Posterior cingulate gyrus (tissue), 11 donors: ENCODE data around the gene FGD4.

Experiments
- DNase-seq, 10 donors: peaks; one replicate each; pipeline versions ENCODE4 v3.0.0 to v3.0.0-alpha.2; 2020 to 2021; ENCODE audit warnings: mixed read lengths in 3 of 10
- intact Hi-C: fragments of 100-400 bp; cut with DNase I; formaldehyde crosslinking; loops from one replicate; pipeline ENCODE4 v1.15.1; 2023

The FGD4 gene

DNA sequence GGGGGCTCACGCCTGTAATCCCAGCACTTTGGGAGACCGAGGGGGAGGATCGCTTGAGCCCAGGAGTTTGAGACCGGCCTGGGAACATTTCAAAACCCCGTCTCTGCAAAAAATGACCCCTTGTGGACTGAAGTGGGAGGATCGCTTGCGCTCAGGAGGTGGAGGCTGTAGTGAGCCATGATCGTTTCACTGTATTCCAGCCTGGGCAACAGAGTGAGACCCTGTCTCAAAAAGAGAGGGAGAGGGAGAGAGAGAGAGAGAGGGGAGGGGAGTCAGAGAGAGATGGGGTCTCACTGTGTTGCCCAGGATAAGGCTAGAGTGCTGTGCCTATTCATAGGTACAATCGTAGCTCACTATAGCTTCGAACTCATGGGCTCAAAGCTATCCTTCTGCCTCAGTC, 2.8 kb downstream of the FGD4 start:
- DNase-seq = no peak
- intact Hi-C loops = no loop called here

DNA sequence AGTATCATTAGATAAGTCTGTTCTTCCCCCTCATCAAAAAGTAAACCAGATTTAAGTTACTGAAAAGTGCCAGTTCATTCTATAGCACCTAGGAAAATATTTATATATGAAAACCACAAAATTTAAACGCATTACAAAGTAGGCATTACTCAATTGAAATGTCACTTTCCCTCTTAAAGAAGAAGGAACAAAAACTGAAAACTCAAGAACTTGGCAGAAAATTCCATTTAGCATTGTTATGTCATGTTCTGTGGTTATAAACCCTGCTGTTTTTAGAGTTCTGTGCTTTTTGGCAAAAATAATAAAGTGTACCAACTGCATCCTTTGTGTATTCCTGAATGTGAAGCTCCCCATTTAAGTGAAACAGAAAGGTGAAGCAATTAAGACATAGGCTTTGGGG, 3.6 kb downstream of the FGD4 start:
- intact Hi-C loops = no loop called here
- DNase-seq = no peak

DNA sequence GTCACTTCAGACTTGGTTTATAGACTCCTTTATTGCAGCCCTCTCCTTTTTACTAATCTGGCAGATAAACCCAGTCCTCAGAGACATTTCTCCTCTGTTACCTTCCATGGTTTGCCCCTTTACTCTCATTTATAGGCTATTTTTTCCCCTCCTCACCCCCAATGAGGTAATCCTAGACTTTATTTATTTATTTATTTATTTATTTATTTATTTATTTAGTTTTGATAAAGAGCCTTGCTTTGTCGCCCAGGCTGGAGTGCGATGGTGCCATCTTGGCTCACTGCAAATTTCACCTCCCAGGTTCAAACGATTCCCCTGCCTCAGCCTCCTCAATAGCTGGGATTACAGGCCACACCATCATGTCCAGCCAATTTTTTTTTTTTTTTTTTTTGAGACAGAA, 8.4 kb downstream of the FGD4 start:
- intact Hi-C loops = no loop called here
- DNase-seq = no peak

DNA sequence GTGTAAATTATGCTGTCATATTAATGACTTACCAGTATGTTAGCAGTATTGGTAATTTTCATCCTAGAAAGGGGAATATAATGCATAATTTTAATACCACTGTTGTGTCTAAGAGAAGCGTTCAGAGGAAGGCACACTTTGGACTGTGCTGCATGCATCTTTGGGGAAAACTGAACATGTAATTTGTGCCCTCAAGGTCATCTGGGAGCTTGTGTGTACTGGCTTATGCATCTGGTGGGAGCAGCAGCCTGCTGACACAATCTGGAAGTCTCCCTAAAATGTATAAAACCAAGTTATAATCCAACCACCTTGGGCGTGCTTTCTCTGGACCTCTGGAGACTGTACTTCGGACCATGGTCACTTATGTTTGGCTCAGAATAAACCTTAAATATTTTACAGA, 14.1 kb downstream of the FGD4 start:
- intact Hi-C loops = no loop called here
- DNase-seq = no peak

DNA sequence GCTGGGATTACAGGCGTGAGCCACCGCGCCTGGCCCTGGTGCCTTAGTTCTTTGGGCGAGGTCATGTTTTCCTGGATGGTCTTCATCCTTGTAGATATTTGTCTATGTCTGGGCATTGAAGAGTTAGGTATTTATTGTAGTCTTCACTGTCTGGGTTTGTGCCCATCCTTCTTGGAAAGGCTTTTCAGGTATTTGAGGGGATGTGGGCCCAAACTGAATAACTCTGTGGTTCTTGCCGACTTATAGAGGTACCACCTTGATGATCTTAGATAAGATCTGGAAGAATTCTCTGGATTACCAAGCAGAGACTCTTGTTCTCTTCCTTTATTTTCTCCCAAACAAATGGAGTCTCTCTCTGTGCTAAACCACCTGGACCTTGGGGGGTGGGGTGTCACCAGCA, 18.9 kb downstream of the FGD4 start:
- intact Hi-C loops = no loop called here
- DNase-seq = no peak

DNA sequence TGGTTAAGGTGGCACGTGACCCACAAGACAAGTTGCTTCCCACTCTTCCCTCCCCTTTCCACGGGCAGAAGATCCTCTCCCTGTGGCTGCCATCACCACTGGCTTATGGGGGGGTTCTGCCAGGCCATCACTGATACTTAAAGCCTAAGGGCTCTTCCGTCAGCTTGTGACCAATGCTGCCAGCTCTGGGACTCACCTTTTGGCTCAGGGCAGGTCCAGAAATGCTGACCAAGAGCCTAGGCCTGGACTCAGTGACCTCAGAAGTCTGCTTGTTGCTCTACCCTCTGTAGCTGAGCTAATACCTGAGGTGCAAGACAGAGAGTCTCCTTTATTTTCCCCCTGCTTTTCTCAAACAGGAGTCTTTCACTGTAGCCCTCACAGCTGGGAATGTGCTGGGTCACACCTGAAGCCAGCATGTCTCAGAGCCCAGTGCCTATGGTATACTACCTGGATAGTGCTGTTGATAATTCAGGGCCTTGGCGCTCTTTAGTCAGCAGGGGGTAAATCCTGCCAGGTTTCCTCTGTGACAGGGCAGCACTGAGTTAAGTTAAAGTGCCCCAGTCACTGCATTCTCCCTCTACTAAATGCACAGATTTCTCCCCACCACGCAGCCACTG, 19.7 kb downstream of the FGD4 start:
- intact Hi-C loops = no loop called here
- no peak for DNase-seq

DNA sequence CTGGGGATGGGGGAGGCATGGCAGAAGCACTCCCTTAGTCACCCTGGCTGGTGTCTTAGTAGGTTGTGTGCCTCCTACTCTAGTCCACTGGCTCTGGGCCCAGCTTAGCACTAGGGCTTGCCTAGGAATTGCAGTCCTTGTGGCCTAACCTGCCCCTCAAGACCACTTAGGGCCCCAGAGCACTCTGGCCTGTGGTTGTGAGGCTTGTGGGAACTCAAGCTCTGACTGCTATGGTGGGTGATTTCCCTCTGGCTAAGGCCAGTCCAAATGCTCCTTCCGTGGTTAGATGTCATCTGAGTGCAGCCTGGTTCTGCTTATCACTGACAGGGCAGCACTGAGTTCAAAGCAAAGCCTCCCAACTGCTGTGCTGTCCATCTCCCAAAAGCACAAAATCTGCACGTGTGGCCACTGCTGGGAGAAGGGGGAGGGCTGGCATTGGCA, 20.2 kb downstream of the FGD4 start:
- DNase-seq = no peak
- intact Hi-C loops = no loop called here

- intact Hi-C loops = no loop called here
- DNase-seq = no peak
These were observed 21.0 kb downstream of the FGD4 start for GRCh38 chr12:32420356-32420755.

DNA sequence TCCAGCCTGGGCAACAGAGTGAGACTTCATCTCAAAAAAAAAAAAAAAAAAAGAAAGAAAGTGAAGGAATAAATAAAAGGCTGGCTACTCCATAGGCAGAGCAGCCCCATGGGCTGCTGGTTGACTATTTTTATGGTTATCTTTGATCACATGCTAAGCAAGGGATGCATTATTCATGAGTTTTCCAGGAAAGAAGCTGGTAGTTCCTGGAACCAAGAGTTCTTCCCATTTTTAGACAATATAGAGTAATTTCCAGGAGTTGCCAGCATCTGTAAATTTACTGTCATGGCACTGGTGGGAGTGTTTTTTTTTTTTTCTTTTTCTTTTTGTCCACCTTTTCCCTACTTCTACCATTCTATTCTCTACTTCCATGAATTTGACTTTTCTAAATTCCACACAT, 24.2 kb downstream of the FGD4 start:
- intact Hi-C loops = no loop called here
- DNase-seq = no peak

- intact Hi-C loops = no loop called here
These were observed 31.7 kb downstream of the FGD4 start for GRCh38 chr12:32431025-32431424.

GRCh38 chr12:32435921-32436705, 36.8 kb downstream of the FGD4 start:
- intact Hi-C loops = no loop called here
- no peak for DNase-seq

More at GRCh38 chr12:32431025-32431424, 31.7 kb downstream of the FGD4 start:
- no peak for DNase-seq

GRCh38 chr12:32437095-32437515, 37.7 kb downstream of the FGD4 start:
- intact Hi-C loops = no loop called here
- no peak for DNase-seq

DNA sequence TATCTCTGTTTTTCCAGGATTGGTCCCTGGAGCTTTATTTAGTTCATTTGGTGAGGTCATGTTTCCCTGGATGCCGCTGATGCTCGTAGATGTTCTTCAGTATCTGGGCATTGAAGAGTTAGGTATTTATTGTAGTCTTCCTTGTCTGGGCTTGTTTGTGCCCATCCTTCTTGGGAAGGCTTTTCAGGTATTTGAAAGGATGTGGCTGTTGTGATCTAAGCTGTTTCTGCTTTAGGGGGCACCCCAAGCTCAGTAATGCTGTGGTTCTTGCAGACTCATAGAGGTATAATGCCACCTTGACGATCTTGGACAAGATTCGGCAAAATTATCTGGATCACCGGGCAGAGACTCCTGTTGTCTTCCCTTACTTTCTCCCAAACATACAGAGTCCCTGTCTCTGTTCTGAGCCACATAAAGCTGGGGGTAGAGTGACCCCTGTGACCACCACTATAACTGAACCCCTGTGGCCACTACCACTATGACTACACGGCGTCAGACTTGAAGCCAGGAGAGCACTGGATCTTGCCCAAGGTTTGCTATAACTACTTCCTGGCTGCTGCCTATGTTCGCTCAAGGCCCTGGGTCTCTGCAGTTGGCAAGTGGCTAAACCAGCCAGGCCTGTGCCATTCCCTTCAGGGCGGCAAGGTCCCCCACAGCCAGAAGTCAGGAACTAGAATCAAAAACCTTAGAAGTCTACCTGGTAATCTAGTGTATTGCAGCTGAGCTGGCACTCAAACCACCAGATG, 40.9 kb downstream of the FGD4 start:
- DNase-seq = no peak
- intact Hi-C loops = no loop called here

GRCh38 chr12:32443491-32443890, 44.1 kb downstream of the FGD4 start:
- intact Hi-C loops = no loop called here
- DNase-seq = no peak

DNA sequence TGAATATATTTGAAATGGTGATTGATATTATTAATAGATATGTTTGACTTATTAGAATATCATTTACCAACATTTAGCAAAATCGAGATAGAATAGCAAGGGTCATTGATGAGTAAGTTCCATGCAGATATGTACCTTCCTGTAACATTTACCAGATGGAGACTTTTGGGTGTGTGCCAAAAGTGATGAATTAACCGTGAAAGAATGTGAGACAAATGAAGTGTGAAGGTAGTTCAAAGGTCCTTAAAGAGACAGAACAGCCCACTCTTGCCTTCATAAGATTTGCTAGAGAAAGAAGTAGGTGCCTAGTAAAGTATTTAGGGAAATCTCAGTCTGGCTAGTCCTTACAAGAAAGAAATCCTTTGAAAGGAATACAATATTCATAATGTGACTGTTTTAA, 45.5 kb downstream of the FGD4 start:
- intact Hi-C loops = no loop called here
- no peak for DNase-seq

DNA sequence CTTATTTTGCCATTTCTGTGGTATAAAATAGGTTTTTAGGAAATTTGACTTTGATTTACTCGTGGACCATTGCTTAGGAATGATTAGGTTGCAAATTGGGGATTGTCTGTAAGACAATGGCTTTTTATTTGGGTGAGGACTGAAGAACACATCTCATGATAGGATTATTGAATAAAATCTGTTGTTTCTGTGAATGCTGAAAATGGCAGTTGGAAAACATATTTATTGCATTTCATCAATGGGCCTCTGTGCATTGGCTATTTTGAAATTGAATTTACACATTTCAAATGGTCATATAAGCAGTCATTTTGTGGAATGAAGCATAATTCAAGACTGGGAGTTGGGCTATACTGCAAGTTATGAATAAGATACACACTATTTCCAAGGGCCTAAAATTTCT, 46.0 kb downstream of the FGD4 start:
- no peak for DNase-seq
- intact Hi-C loops = no loop called here

GRCh38 chr12:32446316-32447119, 47.2 kb downstream of the FGD4 start:
- no peak for DNase-seq
- intact Hi-C loops = no loop called here

GRCh38 chr12:32448586-32448985, 49.2 kb downstream of the FGD4 start:
- intact Hi-C loops = no loop called here
- DNase-seq = no peak

GRCh38 chr12:32450363-32450762, 51.0 kb downstream of the FGD4 start:
- intact Hi-C loops = no loop called here
- DNase-seq = no peak

- intact Hi-C loops = no loop called here
- no peak for DNase-seq
These were observed 51.4 kb downstream of the FGD4 start for GRCh38 chr12:32450768-32451167.

DNA sequence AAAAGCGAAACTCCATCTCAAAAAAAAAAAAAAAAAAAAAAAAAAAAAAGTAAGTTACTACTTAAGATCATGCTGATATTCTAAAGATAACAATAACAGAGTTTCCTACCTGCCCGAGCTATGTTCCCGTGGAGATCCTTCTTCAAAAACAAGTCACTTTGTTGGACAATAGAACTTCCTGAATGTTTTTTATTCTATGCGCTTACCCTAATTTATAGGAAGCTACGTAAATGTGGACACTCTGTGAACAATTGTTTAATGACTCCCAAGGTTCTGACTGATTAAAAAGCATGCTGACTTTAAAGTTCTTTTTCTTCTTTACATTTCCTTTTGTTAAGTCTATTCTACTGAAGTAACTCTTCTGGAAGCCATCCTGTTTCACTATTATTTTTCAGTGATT, 52.5 kb downstream of the FGD4 start:
- no peak for DNase-seq
- intact Hi-C loops = no loop called here
